GM18868 (cell line): ENCODE data around the gene NTRK3.

Experiments used
- ATAC-seq: cut with Tn5 transposase; IDR thresholded peaks from one replicate; pipeline ENCODE4 v1.9.1; 2021; ENCODE audit warnings: mild to moderate bottlenecking, moderate library complexity; ENCODE audit not compliant: unreplicated experiment

The NTRK3 gene

DNA sequence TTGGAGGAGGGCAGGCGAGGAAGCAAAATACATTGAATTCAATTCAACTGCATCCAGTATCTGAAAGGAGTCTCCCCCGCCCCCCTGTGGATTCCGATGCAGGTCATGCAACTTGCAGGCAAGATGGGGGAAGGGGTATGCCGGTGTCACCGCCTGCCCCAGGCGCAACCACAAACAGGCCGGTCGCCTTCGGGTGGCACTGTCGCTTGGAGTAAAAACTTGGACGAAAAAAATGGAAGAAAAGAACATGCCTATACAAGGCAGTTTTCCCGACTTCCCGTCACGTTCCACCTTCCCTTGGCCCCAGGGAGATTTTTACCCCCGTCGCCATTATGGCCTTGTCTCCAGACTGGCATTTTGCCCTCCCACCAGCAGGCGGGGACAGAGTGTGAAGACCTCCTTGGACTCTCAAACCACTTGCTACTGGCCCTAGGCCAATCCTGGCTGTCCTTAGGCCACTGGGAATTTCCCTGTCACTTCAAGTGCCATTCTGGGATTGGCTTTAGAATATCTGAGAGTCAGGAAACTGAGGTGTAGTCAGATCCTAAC lies 1.6 kb upstream of the NTRK3 start:
- no peak for ATAC-seq

DNA sequence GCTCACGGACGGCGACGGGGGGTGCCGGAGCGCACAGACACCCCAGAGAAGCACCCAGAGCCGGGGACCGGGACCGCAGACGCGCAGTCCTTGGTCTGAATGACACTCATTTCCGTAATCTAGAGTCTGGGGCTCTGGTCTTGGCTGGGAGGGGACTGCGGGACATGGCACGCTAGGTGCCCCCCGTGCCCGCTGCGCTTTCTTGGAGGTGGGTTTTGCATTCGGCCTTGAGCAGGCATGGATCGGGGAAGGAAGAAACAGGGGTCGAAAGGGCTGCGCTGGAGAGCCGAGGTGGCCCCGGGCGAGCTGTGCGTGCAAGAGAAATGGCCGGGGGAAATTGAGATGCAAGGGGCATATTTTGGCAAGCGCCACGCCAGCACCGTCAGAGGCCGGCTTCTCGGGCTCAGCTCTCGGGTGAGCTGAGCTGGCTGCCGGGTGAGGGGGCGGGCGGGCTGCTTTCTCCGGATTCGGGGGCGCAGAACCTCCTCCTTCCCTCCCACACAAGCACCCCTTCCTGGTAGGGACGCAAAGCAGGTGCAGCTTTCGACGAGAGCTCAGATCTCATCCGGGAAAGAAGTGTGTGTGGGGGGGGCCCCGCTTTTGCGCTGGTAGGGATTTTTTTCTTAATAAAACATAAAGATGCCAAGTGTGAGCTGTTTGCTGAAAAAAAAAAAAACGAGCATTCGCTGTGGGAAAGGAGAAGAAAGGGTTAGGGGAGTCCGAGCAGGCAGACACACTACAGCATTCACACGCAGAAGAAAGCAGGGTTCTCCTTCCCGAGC lies 963 bp upstream of the NTRK3 start:
- ATAC-seq, result no peak

DNA sequence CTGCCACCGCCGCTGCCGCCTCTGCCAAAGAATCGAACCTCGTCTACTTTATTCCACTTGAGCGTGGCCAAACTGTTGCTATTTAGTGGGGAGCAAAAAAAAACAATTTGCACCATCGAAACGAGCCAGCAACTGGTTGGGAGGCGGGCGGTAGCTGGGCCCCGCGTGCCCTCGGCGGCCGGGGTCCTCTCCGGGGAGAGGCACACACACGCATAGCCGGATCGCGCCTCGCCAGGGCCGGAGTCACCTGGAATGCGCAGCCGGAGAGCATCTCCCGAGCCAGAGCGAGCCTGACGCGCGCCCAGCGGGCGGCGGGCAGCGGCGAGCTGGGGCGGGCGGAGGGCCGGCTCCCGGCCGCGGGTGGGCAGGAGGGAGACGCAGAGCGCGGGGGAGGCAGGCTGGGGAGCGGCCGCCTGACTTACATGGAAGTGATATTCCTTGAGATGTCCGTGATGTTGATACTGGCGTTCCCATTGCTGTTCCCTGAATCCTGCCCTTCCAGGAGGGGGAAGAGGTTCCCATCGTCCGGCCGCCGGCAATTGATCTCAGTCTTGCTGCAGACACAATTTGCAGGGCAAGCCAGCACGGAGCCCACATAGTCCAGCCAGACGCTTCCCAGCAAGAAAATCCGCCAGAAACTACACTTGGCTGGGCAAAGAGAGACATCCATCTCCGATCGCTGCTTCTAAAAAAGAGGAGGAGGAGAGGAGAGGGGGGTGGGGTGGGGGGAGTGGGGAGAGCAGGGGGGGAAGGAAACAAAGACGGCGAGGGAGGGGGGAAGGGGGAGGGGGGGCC lies 858 bp downstream of the NTRK3 start:
- ATAC-seq, result no peak

DNA sequence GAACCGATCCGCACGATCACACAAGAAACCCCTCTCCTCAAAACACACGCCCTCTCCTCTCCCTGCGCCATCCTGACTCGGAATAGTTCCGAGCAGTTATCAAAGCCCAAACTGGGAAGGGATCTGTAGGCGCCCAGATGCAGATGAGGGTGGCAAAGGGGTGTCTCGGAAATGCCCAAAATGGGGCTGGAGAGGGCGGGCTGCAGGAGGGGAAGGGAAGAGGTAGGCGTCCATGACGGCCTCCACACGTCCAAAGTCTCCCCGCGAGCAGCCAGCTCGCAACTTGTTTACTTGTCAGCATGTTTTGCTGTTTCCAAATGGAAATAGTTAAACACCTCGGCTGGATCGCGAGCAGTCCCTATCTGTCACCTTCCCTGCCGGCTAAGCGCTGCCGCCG lies 1.5 kb downstream of the NTRK3 start:
- ATAC-seq, result no peak

DNA sequence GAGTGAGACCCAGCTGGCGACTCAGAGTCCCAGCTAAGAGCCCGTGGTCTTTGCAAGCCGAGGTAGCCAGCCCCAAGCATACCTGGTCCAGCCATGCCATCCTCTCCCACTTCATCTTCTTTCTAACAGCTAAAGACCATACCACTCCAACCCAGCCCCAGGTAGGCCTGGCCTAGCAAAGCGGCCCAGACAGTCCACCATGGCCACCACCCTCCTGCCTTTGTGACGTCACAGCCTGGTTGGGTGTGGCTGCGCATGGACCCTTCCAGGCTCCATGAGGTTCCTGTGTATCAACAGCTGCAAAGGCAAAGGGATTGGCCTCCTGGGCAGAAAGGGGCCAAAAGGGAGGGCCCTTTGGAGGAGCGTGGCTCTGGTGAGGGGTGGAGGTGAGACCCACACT lies 4.1 kb downstream of the NTRK3 start:
- no peak for ATAC-seq

DNA sequence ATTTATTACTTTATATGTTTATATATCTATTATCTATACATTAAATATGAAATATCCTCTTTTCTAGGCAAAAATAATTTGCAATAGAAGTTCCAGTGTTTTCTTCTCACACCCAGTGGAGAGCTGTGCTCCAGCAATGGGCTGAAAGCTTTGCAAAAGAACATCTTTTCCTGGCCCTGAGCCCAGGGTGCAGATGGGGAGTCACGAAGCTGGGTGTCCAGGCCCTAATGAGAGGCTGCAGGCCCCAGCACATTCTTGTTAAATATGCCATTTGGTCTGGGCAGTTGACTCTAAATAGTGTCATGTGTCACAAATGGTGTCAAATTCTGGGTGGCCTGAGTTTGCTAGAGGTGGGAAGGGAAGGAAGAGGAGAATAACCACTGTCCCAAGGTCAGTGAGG lies 5.7 kb downstream of the NTRK3 start:
- ATAC-seq, result no peak

DNA sequence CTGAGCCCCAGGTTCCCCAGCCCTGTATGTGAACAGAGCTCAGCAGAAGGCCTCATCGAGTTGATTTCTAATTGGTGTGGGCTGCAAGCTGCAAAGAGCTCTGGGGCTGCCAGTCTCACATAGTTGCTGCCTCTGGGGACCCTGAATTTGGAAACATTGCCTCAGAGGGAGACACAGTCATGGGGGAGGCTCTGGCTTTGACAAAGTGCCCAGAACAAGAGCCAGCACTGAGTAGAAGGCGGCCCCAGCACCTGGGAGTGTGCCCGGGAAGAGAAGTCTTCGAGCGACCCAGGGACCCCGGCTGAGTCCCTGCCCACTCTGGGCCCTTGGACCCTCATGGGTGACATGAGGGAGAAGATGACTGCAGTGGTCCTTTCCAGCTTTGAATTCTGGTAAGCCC lies 7.3 kb downstream of the NTRK3 start:
- no peak for ATAC-seq

DNA sequence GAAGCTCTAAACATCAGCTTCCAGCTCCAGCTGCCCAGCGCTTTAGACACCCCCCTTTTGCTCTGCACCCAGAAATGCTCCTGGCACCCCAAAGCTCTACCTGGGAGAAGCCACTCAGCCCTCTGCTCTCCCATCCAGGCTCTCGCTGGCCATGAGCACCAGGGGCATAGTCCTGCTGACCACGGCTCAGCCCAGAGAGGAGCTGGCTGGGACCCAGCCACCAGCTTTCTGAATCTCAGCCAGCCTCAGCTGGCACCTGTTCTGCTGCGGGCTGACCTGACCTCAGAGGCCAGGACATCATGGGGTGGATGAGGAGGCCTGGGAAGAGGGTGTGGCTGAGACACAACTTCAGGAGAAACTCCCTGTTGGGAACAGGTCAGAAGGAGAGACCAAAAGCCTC lies 8.6 kb downstream of the NTRK3 start:
- no peak for ATAC-seq

DNA sequence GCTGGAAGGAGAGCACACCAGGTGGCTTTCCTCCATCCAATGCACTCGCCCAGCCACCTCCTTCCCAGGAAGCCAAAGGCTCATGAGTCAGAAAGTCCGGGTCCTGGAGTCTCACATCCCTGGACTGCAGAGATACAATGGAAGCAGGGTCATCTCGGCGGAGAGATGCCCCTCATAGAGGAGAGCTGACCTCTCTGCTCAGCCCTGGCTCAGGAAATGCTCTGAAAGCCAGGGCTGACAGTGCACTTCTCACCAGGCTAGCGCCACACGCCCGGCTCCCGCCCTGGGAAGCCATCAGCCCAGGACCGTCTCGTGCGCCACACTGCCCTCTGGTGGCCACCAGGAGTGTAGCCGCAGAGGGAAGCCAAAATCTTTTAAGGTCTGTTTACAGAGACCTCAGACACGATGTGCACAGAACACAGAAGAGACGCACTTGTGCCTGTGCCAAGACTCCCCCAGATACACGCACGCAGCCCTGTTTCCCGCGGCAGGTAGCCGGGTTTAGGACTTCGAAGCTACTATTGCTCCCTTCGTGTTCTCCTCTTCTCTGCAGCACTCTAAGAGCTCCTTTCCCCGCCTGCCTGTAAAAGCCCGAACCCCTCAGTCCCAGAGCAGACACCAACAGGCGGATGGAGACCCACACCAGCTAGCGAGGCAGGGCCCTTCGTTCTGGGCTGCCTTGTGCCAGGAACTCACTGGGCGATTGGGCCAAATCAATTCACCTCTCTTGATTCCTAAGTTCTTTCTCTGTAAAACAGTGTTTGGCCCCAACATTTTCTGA lies 9.7 kb downstream of the NTRK3 start:
- ATAC-seq, result peak; percentile 79

DNA sequence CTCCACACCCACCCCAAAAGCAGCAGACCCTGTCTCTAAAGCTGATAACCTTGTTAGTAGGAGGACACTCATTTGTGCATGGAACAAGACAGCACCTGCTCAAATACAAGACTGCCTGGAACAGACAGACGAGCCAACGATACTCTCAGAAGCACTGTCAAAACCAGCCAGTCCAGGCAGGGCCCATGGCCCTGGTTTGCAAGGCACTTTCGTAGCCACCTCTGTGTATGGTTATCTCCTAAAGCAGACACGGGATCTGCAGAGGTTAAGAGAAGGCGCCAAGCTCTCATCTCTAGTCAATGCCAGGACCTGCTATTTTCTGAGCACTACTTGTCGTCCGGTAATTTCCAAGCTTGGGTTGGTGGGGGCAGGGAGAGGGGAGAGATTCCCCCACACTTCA lies 10.5 kb downstream of the NTRK3 start:
- no peak for ATAC-seq

DNA sequence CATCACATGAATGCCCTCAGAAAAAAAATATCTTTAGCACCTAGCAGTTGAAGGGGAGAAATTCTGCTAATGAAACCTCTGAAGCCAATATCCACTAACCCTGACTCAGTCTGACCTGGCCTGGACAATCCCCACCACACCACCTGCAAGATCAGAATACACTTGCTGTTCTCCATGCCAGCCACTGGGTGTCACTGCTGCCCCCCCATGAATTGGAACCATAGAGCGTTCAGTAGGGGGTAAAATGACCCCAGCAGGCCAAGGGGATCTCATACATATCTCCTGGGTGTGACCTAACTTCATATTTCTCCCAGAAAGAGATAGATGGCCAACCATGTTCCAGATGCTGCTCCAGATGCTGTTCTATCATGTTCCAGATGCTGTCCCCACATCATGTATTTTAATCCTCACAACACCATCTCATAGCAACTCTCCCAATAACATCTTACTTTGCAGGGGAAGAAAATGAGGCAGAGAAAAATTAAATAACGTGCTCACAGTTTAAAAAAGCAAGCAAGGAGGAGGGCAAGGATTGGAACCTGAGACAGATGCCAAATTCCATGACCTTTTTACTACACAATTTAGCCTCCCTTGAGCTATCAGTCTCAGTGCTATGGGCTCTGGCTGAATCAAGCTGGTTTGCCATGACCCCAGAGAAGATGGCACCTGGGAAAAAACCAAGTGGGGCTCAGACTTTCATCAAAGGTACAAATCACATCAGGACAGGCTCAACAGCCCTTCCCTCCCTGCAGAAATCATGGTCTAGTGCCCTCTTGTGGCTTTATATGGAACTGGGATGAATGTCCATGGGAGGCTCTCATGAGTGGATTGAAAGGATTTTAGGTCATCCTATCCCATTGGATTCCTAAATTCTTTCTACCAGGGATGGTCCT lies 12.4 kb downstream of the NTRK3 start:
- ATAC-seq, result peak; percentile 72

DNA sequence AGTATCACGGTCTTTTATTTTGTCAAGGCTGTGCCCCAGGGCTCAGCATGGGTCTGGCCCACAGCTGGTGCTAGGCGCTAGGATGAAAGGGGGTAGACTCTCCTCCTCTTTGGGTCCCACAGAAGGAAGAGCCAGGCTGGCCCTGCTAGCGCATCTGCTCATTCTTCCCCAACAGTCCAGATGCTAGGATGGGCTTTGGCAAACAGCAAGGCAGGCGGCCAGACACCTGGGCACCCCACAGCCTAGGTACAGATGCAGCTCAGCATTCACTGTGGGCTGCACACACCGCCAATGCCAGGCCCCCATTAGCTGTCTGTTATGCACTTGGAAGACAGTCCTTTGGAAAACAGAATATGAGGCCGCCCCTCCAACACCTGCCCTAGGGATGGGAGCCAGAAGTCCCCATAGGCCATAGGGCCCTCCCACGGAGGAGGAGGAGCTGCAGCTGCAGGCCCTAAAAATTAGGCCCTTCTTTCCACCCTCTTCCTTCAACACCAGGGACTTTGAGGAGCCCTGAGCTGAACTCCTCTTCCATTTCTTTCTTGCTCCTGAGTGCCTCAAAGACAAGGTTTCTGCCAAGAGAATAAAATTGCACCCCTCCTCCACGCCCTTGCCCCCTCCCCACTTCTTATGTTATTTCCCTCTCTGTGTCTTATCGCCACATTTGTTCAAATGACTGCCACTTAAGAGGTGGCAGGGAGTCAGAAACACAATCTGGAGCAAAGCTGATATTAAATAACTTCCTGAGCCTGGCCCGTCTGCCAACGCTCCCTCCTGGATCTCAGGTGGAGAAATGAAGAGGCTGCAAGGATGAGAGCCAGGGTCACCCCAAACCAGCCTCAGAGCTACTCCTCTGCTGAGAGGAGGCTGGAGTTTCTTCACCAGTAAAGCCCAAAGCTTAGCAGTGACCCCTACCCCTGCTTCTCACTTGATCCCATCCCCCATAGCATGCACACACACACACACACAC lies 13.7 kb downstream of the NTRK3 start:
- no peak for ATAC-seq

DNA sequence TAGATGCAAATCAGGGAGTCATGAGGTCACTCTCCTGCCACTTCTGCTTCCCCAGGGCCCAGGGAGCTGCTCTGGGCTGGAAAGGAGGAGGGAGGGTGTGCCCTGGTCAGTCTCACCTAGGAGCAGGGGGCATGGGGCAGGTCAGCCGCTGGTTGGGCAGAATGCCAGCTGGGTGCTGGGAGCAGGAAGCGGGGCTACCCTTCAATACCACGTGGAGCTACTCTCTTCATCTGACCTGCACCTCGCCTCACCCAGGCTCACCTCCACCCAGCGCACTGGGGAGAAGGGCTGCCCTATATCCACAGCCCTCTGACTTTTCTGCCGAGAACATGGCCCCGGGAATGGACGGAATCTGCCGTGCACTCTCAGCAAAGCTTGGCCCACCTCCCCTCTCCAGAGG lies 15.1 kb downstream of the NTRK3 start:
- ATAC-seq, result no peak

DNA sequence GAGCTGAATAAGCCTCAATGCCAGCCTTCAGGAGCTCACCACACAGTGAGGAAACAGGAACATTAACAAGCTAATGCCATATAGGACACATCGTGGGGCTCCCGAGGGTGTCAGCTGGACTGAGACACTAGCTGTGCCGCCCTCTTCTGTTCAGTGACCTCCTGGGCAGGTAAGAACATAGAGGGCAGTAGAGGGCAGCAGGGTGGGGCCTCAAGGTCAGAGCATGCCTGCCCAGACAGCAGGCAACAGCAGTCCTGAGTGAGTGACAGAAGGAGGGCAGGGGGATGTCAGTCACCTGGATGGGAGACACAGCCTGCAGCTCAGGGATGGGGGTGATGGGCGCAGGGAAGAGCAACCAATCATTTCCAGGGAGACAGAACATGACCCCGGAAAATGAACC lies 15.5 kb downstream of the NTRK3 start:
- no peak for ATAC-seq

DNA sequence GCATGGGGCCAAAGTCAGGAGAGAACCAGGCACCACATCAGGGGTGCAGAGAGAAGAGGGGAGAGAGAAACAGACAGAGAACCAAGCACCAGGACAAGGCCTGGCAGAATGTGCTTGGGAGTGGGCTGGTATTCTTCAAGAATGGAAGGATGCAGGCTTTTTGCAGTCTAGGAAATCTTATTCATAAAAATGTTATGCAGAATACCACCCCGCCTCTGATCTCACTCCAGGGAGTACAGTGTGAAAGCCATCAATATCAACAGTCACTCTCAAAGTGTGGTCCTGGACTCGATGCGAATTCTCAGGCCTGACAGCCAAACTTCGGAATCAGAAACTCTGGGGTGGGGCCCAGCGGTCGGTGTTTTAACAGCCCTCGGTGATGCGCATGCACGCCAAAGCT lies 16.9 kb downstream of the NTRK3 start:
- ATAC-seq, result no peak

DNA sequence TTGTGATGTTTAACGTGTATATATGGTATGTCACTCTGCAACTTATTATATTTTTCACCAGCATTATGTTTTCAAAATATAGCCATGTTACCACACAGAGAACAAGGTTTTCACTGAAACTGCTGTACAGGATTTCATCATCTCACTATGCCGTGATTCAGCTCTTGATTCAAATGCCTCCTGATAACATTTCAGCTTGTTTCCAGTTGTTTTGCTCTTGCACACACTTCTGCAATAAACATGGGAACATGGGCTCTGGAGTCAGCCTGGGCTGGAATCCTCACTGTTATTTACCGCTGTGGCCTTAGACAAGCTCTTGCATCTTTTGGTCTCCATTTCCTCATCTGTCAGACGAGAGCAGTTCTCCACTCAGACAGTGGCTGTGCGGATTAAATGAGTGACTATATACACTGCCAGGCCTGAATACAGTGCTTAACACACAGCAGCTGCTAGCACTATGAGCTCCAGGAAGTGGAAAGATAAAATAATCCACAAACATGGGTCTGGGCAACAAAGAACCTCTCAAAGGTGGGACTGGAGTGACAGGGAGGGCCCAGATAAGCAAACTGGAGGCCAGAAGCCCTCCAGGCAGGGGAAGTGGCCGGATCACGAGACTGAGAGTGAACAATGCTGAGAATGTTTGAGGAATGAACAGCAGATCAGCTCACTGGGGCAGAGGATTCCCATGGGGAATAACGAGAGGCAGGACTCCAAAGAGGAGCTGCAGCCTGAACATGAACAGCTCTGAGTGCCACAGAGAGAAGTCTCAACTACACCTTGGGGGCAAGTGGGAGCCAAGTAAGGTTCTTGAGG lies 17.7 kb downstream of the NTRK3 start:
- ATAC-seq, result no peak

DNA sequence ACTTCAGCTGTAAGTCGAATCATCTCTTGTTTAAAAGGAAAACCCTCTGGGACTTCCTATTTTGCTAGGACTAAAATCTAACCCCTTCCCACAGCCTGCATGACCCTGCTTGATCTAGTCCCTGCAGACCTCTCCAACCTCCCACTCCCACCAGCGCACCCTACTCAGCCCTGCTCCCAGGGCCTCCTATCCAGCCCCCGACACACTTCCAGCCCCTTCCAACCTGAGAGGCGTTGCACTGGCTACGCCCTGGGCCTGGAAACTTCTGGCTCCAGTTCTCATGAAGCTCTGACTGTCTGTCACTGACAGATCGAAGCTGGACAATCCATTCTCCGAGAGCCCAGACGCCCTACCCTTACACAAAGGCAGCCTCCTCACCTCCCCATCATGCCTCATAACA lies 21.8 kb downstream of the NTRK3 start:
- no peak for ATAC-seq

DNA sequence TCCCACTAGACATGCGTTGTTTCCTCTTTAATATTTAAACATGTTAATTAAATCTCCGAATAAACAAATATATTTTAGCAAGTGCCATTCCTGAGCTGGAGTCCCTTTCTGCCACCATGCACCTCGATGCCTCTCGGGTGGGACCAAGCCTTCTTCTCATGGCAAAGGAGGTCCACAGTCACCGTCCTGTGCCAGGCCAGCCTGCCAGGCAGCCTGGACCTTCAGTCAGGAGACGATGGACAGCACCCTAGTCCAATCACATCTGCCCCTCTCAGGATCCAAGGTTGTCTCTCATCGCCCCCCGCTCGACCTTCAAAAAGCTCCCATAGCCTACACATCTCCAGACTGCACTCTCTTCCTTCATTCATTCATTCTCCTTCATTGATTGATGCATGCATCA lies 22.6 kb downstream of the NTRK3 start:
- no peak for ATAC-seq
